NCI-H187 (cell line): ENCODE results near the gene PLA2G12A.

Experiments used
- DNase-seq, 2 experiments: peaks; one replicate each; lab custom pipeline; 2025; lab: John Stamatoyannopoulos, UW

PLA2G12A gene

DNA sequence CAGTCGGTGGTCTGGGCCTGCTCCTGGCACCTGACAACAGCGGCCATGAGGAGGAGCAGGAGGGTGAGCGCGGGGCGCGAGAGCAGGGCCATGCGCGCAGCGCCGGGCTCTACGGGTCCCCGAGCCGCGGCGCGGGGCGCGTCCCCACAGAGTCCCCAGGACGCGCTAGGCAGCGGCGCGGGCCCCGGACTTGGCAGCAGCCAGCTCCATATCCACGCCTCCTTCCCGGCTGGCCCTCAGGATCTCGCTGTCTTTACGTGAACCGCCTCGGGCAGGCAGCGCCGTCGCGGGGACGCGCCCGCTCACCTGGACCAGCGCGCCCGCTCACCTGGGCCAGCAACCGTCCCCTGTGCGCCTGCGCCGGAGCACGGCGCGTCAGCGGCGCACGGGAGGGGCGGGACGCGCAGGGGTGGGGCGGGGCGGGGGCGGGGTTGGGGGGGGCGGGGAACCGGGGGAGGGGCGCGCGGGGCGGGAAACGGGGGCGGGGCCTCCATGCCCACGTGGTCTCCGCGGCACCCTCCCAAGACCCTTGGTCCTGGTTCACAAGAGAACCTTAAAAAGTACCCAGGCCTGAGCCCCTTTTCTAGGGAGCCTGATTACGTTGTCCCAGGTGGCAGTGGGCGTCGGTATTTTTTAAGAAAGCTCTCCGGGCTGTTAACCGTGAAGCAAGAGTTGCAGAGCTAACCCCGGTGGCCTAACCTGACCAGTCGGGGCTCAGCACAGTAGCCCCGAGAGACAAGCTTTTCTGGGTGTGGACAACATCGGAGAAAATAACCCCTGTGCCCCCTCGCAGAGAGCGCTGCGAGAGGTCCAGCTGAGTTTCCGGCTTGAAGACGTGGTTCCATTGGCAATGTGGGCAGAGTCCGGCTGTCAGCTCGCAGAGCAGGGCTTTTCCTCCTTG is at the start of gene PLA2G12A:
Gene PLA2G12A (minus strand): TSS at position 353 of the 901 bp plus-strand sequence. CDS start 261 bp downstream, at position 92.
- DNase-seq = peak; percentile 65 to 72

DNA sequence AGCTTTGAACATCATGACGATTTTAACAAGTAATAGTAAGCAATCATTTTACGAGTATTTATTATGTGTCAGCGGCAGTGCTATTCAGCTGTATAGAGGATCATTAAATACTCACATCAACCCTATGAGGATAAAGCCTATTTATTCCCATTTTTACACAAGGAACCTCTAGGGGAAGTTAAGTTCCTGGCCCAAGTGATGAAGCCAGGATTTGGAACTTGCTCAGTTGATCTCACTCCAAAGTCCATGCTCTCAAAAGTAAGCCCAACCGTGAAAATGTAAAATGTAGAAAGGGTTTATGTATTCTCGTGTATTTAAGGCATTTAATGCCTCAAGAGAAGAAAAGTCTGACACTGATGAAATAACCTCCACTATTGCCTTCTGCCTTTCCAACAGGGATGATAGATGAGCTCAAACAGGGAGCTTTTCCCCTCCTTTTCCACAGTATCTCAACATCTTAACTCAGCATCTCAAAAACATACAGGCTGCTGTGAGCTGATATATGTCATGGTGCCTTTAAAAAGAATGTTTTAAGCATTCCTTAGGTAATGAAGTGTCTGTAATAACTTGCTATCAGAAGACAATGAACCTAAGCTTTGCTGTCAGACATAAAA is 35.0 kb upstream of the PLA2G12A start:
- DNase-seq = no peak

DNA sequence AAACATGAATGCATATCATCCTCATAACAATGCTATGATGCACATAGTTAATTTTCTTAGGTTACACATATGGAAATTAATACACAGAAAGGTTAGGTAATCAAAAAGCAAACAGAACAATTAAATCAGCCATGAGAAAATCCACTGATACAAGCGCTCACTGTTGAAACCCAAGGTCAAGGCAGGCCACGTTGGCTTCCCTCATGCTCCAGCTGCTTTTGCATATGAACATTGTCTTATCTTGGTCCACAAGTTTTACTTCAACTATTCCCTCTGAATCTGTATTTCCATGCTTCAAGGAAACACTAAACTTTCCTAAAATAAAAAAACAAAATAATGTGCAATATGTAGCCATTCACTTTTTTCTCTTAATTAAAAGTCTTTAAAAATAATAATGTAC is 34.5 kb upstream of the PLA2G12A start:
- no peak for DNase-seq

DNA sequence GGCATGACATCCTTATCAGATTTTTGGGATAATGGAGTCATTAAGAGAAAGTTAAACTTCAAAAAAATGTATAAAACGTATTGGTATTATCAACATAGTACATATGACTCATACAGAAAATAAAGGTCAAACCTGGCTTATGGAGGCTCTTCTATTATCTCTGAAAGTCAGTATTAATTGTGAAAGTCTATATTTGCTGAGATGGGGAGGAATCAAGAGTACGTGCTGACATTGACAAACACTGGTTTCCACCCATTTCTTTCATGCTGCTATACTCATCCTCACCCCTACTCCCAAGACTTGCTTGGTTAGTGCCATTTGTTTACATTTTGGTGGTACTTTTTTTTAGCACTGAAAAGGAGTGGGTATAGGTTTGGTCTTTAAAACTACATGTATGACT is 30.8 kb upstream of the PLA2G12A start:
- no peak for DNase-seq

DNA sequence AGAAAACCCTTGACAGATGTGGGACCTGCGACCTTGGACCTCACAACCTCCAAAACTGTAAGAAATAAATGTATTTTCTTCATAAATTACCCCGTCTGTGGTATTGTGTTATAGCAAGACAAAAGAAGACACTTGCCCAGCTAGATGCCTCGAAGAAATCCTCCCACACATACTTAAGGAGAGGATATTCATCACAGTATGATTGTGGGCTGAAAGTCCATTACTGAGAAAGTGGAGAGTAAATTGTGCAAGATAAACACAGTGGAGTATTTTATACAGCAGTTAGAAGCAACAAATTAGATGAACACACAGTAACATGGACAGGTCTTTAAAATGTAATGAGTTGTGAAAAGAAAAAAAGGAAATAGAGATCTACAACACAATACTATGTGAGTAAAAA is 25.8 kb upstream of the PLA2G12A start:
- no peak for DNase-seq

DNA sequence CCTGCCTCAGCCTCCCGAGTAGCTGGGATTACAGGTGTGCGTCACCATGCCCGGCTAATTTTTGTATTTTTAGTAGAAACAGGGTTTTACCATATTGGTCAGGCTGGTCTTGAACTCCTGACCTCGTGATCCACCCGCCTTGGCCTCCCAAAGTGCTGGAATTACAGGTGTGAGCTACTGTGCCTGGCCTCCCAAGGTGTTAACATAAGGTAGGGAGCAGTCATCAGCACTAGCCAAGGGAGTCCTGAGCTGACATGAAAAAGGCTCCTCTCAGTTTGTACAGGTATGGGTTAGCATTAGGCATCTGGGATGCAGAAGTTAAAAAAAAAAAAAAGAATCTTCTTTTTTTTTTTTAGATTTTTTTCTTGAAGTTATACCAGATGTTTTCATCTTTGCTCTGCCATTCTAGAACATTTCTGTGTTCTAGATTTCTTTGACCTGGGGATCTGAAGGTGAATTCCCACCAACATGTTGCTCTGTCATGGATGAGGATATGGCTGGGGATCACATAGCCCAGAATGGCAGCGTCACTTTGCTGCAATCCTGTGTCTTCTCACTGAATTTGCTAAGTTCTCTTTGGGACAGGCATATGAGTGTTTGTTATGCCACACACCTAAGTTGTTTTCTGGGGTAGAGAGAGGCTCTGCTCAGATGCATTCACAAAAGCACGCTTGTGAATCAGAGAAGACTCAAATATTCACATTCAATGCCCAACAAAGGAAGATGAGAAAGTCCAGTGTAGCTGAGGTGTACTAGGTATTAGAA is 24.4 kb upstream of the PLA2G12A start:
- DNase-seq = no peak

DNA sequence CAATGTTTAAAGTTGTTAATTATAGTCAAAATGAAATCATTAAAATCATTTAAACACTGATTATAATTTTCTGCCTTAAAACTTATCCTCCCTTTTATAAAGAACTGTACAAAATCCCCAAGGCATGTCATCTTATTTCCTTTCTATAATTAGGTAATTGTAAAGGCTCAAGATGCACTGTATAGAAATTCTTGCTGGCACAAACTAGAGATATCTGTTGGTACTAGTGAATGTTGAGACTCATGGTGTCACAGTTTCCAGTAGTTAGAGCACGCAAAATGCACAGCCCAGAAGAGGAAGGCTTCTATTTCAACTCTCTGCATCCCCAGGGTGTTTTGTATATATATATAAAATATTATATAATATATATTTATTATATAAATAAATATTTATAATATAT is 22.7 kb upstream of the PLA2G12A start:
- no peak for DNase-seq

DNA sequence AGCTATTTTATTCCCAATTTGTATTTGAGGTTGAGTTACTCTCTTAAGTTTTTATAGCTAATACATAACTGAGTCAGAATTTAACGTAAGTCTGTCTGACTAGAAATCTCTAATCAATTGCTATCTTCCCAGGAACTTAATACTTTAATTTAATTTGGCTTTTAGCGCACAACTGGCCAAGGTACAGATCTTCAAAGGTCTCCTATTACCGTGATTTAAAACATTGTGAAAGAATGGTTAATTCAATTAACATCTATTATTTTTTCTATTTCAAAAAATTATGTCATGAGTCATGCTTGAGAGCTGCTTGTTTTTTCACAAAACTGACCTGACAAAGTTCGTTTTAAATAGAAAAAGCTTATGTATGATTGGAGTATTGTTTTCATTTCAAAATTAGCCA is 22.0 kb upstream of the PLA2G12A start:
- DNase-seq = no peak

DNA sequence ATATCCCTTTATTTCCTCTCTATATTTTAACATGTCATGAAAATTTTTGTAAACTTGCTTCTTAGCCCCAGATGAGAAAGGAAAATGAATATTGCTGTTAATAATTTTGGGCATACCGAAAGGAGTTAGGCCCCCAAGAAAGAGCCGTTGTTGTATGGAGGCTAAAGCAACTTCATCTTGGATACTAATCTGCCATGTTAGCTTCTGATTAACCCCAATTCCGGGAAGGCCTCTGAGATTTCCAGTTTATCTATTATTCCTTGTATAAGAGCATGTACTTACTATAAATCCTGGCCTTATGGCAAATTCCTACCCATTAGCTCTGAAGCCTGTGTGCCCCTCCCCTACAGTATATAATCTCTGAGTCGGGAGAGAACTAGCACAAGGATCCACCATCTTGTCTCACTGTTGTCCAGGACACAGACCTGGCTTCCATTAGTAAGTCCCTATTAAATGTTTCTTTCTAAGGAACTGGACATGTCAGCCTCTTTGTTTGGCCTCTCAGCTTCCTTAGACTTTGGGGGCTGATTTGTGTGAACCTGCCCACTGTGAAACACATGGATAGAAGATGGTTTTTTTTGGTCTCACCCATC is 20.9 kb upstream of the PLA2G12A start:
- no peak for DNase-seq

DNA sequence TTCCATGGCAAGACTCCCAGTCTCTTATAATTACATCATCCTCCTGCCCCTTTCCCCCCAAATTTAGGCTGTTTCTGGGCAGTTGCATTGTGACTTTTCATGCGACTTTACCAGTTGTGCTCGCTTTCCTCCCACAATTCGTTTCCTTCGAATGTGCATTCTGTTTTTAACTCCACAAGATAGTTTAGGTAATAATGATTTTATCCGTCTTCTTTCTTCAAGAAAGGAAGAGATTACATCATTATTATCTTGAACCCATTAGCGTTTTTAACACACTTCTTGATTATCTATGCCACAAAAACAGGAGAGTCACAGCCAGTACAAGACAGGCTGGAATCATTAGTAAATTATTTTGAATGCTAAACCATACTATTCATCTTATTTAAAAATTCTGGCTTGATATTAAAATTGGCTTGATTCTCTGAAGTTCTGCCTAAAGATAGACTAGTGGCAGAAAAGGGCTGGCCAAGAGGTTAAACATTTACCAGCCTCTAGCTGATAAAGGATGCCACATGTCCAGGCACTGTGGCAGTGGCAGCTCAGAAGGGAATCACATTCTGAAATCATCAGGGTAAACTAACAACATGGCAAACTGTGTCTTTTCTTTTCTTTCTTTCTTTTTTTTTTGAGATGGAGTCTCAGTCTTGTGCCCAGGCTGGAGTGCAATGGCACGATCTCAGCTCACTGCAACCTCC is 19.7 kb upstream of the PLA2G12A start:
- no peak for DNase-seq

DNA sequence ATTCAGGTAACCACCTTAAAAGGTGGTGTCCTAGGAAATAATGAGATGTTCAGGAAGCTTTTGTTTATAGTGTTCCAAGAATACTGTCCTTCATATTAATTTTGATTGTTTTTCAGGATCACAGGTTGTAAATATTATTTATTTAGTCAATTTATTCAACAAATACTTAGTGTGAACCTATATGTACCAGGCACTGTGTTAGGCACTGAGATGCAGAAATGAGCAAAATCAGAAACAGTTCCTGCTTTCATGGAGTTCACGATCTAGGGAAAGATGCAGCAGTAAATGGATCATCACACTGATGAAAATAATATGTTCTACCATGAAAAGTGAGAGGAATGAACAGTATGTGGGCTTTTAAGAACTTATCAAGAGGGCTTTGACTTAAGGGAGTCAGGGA is 18.2 kb upstream of the PLA2G12A start:
- DNase-seq = no peak

DNA sequence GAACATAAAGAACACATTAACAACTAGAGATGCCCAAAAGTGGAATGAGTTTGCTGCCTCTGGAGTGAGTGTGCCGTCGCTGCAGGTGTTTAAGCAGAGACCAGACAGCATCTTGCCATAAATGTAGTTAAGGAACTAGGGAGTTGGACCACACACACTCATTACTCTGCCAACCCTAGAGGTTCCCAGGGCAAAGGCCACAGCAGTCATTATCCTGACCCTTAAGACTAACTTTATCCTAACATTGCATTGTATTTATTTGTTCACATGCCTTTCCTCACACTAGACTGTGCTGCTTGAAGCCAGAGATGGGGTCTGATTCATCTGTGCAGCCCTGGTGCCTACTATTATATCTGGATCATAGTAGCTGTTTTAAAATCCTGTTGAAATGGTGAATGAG is 16.9 kb upstream of the PLA2G12A start:
- no peak for DNase-seq

DNA sequence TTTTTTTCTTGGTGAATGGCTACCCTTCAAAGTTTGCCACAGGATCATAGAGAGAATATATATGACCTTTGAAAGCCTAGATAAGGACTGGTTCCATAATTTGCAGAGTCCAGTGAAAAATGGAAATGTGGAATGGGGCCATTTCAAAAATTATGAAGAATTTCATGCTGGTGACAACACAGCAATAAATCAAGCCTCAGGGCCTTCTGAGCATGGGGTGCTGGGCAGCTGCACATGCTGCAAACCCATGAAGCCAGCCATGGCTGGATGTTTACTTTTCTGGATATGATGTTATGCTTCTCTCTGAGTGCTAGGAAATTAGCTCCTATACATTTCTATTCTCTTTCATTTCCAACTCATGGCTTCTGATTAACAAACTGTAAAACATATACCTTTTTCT is 16.0 kb upstream of the PLA2G12A start:
- DNase-seq = no peak

DNA sequence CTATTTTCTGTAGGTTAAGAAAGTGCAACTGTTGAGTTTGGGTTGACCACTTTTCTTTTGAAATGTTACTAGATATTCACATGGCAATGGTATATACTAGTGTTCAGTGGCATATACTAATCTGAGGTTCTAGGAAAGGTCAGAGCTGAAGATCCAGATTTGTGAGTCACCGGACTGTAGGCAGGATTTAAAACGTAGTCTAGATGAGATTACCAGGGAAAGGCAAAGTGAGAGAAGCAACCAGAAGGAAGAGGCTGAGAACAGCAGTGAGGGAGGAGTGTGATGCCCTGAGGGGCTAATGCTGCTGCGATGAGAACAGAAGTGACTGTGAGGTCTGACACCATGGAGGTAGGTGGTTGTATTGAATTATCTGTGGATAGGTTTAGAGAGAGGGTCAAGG is 9.7 kb upstream of the PLA2G12A start:
- DNase-seq = no peak

DNA sequence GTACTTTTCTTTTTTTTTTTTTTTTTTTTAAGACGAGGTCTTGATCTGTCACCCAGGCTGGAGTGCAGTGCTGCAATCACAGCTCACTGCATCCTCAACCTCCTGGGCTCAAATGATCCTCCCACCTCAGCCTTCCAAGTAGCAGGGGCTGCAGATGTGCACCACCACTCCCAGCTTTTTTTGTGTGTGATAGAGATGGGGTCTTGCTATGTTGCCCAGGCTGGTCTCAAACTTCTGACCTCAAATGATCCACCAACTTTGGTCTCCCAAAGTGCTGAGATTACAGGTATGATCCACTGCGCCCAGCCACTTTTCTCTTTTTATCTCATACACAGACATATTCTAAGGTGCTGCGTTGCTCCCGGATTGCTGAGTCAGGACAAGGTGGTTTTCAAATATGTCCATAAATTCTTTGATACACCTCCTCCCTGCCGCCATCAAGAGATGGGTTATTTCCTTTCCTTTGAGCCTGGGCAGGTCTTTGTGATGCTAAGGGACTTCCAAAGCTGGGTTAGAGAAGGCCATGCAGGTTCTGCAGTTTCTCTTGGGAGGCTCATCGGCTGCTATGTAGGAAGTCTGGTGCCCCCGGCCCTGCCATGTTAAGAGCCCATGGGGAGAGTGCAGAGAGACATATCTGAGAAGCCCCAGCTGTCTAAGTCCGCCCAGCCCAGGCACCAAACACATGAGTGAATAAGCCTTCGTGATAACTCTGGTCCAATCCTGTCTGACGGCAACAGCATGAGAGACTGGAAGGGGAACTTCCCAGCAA is 8.4 kb upstream of the PLA2G12A start:
- no peak for DNase-seq

DNA sequence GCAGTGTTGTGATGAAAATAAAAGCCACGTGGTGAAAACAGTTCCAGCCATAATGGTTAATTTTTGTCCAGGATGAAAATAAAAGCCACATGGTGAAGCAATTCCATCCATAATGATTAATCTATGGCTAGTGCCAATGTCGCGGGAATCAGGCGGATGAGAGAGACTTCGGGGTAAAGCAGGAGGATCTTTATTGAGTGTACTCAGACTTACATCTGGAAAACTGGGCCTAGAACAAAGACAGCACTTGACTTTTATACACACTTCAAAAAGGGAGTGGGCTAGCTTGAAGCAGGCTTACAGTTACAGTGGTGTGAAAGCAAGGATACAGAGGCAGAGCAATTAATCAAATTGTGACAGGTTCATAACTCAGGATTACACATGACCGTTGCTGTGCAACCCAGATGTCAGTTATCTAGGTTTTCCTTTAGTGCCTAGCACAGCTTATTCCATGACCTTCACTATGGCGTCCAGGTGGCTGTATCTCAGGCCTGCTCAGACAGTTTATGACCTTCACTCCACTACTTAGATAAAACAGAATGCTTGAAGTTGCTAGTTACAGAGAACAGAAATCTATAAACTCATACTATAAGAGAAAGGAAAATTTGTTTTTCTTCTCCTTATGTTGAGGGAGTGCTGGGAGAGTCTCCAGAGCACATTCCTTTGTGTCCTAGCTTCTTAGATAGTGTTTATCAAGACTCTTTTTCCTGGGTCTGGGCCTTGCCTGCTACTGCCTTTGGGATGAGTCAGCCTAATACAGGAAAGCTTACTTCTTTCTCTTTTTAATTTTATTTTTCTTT is 5.9 kb upstream of the PLA2G12A start:
- DNase-seq = no peak

DNA sequence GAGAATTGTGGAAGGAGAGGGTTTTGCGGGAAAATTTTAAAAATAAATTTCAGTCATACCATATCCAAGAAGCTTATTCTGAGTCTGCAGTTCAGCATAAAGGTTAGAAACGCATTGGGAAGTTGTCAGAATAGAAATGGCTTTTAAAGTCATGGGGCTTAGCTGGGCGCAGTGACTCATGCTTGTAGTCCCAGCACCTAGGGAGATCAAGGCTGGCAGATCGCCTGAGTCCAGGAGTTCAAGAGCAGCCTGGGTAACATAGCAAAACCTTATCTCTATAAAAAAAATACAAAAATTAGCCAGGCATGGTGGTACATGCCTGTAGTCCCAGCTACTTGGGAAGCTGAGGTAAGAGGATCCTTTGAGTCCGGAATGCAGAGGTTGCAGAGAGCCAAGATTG is 3.9 kb upstream of the PLA2G12A start:
- no peak for DNase-seq

DNA sequence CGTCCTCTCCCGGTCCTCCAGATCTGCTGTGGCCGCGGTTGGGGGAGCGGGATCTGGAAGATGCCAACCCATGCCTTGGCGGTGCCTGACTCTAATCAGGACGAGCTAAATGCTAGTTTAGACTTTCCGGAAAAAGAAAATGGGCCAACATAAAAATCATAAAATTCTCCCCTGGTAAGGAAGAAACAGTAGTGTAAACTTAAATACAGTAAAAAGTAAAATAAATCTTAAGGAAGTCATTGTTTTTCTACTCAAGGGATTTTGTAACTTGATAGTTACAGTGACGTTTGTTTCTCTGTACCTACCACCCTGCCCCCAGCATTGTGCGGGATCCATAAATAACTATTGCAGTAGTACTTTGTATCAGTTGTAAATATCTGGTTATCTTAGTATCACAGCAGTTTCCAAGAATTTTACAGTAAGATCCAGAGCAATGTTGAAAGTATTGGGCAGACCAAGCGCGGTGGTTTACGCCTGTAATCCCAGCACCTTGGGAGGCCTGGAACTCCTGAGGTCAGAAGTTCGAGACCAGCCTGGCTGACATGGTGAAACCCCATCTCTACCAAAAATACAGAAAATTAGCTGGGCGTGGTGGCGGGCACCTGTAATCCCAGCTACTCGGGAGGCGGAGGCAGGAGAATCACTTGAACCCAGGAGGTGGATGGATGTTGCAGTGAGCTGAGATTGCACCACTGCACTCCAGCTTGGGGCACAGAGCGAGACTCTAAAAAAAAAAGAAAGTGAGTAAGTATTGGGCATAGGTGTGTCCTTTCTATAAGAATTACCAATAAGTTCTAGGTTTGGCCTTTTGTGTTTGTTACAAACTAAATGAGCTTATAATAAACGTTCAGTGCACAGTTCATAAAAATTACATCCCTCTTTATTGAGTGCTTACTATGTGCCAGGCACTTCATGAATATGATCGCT is 1.0 kb upstream of the PLA2G12A start:
- DNase-seq = no peak

DNA sequence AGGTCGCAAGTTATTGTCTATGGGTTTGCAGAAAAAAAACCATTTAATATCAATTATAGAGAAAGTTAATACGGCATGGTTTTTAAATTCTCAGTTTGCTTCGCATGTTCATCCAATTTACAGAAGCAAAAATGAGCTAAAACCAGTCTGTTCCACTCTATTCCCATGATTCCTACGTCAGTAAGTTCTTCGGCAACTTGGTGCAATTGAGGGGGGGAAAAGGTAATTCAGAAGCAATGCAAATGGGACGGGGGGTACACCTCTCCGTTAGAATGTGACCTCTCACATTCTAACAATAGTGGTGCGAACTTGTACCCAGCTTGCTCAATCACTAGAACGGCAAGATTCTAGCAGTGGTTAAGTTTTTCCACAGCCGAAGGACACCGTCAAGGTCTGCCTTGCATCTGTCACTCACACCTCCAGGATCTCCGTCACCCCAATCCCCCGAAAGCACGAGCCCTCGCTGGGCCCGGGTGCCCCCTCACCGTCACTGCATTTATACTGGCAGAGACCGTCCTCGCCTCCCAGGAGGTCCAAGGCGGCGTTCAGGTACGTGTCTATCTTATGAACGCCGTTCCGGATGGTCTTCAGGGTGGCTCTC is 653 bp downstream of the PLA2G12A start:
- DNase-seq = no peak
